H9 (cell line): Measurements from ENCODE around the gene DEGS2. TPM values are rescaled to one million over a fixed set of nuclear protein-coding genes. Genes with fewer than 3 reads are reported as not detected.

Source experiments
- DNase-seq: peaks from one replicate; pipeline ENCODE4 v3.0.0-alpha.2; 2017
- H2AFZ ChIP-seq: one replicate; pipeline ENCODE4 v1.6.1; 2013; ENCODE audit warnings: mild to moderate bottlenecking, low read length, control low read depth, moderate library complexity
- H2AK5ac ChIP-seq: 2 replicates; pipeline ENCODE4 v1.6.1; 2013; ENCODE audit warnings: low read length, control low read depth, mixed read lengths; ENCODE audit not compliant: insufficient read length
- H2BK120ac ChIP-seq: one replicate; pipeline ENCODE4 v1.6.1; 2013; ENCODE audit warnings: low read depth, mild to moderate bottlenecking, low read length, control low read depth, inconsistent platforms; ENCODE audit not compliant: poor library complexity, severe bottlenecking
- H2BK12ac ChIP-seq: 2 replicates; pipeline ENCODE4 v1.6.1; 2013; ENCODE audit warnings: low read length, control low read depth, mixed read lengths, low read depth; ENCODE audit not compliant: insufficient read length
- H2BK15ac ChIP-seq: 2 replicates; pipeline ENCODE4 v1.6.1; 2013; ENCODE audit warnings: low read depth, low read length, control low read depth
- H2BK20ac ChIP-seq: one replicate; pipeline ENCODE4 v1.6.1; 2013; ENCODE audit warnings: low read depth, mild to moderate bottlenecking, low read length, control low read depth, inconsistent platforms; ENCODE audit not compliant: poor library complexity, severe bottlenecking
- H2BK5ac ChIP-seq: 2 replicates; pipeline ENCODE4 v1.6.1; 2013; ENCODE audit warnings: low read length, control low read depth, mixed read lengths; ENCODE audit not compliant: insufficient read length
- H3K14ac ChIP-seq: 2 replicates; pipeline ENCODE4 v1.6.1; 2013; ENCODE audit warnings: low read length, control low read depth; ENCODE audit not compliant: insufficient read depth
- H3K18ac ChIP-seq: 2 replicates; pipeline ENCODE4 v1.6.1; 2013; ENCODE audit warnings: low read depth, mild to moderate bottlenecking, mixed read lengths, low read length, control low read depth; ENCODE audit not compliant: insufficient read length
- H3K23ac ChIP-seq: 2 replicates; pipeline ENCODE4 v1.6.1; 2013; ENCODE audit warnings: low read length, control low read depth, mixed read lengths, low read depth; ENCODE audit not compliant: insufficient read length
- H3K23me2 ChIP-seq: 2 replicates; pipeline ENCODE4 v1.6.1; 2013; ENCODE audit warnings: low read depth, mild to moderate bottlenecking, mixed read lengths, low read length, control low read depth; ENCODE audit not compliant: insufficient read length, poor library complexity, severe bottlenecking
- H3K27ac ChIP-seq: 2 replicates; pipeline ENCODE4 v1.5.1; 2013; ENCODE audit warnings: low read length, control low read depth, mixed read lengths, low read depth; ENCODE audit not compliant: insufficient read length
- H3K27me3 ChIP-seq: 2 replicates; pipeline ENCODE4 v1.6.1; 2013; ENCODE audit warnings: low read length, control low read depth, inconsistent platforms; ENCODE audit not compliant: insufficient read depth
- H3K4ac ChIP-seq: 2 replicates; pipeline ENCODE4 v1.6.1; 2013; ENCODE audit warnings: low read depth, mild to moderate bottlenecking, control low read depth, inconsistent platforms, low read length, moderate library complexity
- H3K4me1 ChIP-seq: 2 replicates; pipeline ENCODE4 v1.6.1; 2013; ENCODE audit warnings: low read length, control low read depth, inconsistent platforms; ENCODE audit not compliant: insufficient read depth
- H3K4me2 ChIP-seq: 2 replicates; pipeline ENCODE4 v1.6.1; 2013; ENCODE audit warnings: low read length, control low read depth, mixed read lengths; ENCODE audit not compliant: insufficient read length, insufficient read depth
- H3K56ac ChIP-seq: 2 replicates; pipeline ENCODE4 v1.6.1; 2013; ENCODE audit warnings: low read depth, mild to moderate bottlenecking, mixed read lengths, low read length, control low read depth; ENCODE audit not compliant: insufficient read length
- H3K79me1 ChIP-seq: 2 replicates; pipeline ENCODE4 v1.6.1; 2013; ENCODE audit warnings: low read depth, mild to moderate bottlenecking, moderate library complexity, low read length, control low read depth, inconsistent platforms; ENCODE audit not compliant: insufficient read depth, poor library complexity, severe bottlenecking
- H3K79me2 ChIP-seq: 2 replicates; pipeline ENCODE4 v1.6.1; 2013; ENCODE audit warnings: low read length, control low read depth, inconsistent platforms; ENCODE audit not compliant: insufficient read depth
- H3K9ac ChIP-seq: 2 replicates; pipeline ENCODE4 v1.6.1; 2013; ENCODE audit warnings: low read length, control low read depth, mixed read lengths; ENCODE audit not compliant: insufficient read length; ENCODE audit errors: extremely low read depth
- H3K9me3 ChIP-seq: one replicate; pipeline ENCODE4 v1.6.1; 2013; ENCODE audit warnings: low read depth, low read length, inconsistent platforms; ENCODE audit not compliant: control insufficient read depth
- H3T11ph ChIP-seq: one replicate; pipeline ENCODE4 v1.6.1; 2013; ENCODE audit warnings: mild to moderate bottlenecking, low read length, control low read depth, inconsistent platforms
- H4K20me1 ChIP-seq: one replicate; pipeline ENCODE4 v1.6.1; 2013; ENCODE audit not compliant: control insufficient read depth, insufficient read length, insufficient read depth
- H4K5ac ChIP-seq: 2 replicates; pipeline ENCODE4 v1.6.1; 2013; ENCODE audit warnings: low read depth, mild to moderate bottlenecking, mixed read lengths, low read length, control low read depth; ENCODE audit not compliant: insufficient read length
- H4K8ac ChIP-seq: replicated peaks from 2 replicates; pipeline ENCODE4 v1.6.1; 2013; ENCODE audit warnings: low read length, control low read depth, mixed read lengths, low read depth; ENCODE audit not compliant: insufficient read length
- H4K91ac ChIP-seq: 2 replicates; pipeline ENCODE4 v1.6.1; 2013; ENCODE audit warnings: low read depth, mild to moderate bottlenecking, moderate library complexity, mixed read lengths, low read length, control low read depth; ENCODE audit not compliant: insufficient read length
- H3K27ac Mint-ChIP-seq, 3 experiments: 2 replicates in 2 of 3; 3 replicates in 1 of 3; pipeline ENCODE4 v1.8.0; 2020 to 2021; ENCODE audit warnings: mixed read lengths in 3 of 3, mild to moderate bottlenecking in 1 of 3, moderate library complexity in 1 of 3
- H3K27me3 Mint-ChIP-seq: 2 replicates; pipeline ENCODE4 v1.8.0; 2021; ENCODE audit warnings: low read depth, mild to moderate bottlenecking, moderate library complexity, mixed read lengths
- H3K36me3 Mint-ChIP-seq, 3 experiments: 2 replicates in 2 of 3; 3 replicates in 1 of 3; pipeline ENCODE4 v1.8.0; 2020 to 2021; ENCODE audit warnings: low read depth in 3 of 3, mixed read lengths in 3 of 3; ENCODE audit not compliant: insufficient read depth in 1 of 3
- H3K4me1 Mint-ChIP-seq, 2 experiments: 2 replicates each; pipeline ENCODE4 v1.8.0; 2020; ENCODE audit warnings: mixed read lengths in 2 of 2
- H3K4me3 Mint-ChIP-seq, 2 experiments: 2 replicates in 1 of 2; 3 replicates in 1 of 2; pipeline ENCODE4 v1.8.0; 2020 to 2021; ENCODE audit warnings: mild to moderate bottlenecking in 2 of 2, mixed read lengths in 2 of 2, moderate library complexity in 1 of 2
- H3K9me3 Mint-ChIP-seq, 2 experiments: 2 replicates in 1 of 2; 3 replicates in 1 of 2; pipeline ENCODE4 v1.8.0; 2020; ENCODE audit warnings: mild to moderate bottlenecking in 2 of 2, mixed read lengths in 2 of 2, moderate library complexity in 1 of 2
- CTCF ChIP-seq: fragments of 200-600 bp; sonication (generic); conservative IDR thresholded peaks from 3 replicates; pipeline ENCODE4 v1.8.0; 2021; ENCODE audit warnings: antibody characterized with exemption, mild to moderate bottlenecking
- WGBS: extraction: QIAGEN DNeasy Blood & Tissue Kit; methylation state at CpG from one replicate; pipeline ENCODE4 v1.1.7; 2013; ENCODE audit warnings: missing lambda C conversion rate, low lambda C conversion rate, mixed read lengths; ENCODE audit not compliant: insufficient read length; ENCODE audit errors: extremely low coverage; 5-methylcytosine and 5-hydroxymethylcytosine counted together
- total RNA-seq: library from RNA; stranded (reverse); gene quantifications from 2 replicates; pipeline ENCODE4 v1.2.1, GENCODE V29; 2021

Gene DEGS2
- total RNA-seq, 1 experiment from 2014 or later: 0.72 TPM

- no peaks in the 10 kb centered on the region for H3K9me3 ChIP-seq
- no peak overlapping the region for H3K4me3 Mint-ChIP-seq
These were observed 18.3 kb downstream of the DEGS2 start for GRCh38 chr14:100141098-100141497.

More at GRCh38 chr14:100141098-100141497, 18.3 kb downstream of the DEGS2 start:
- H3K4me1 ChIP-seq: peaks cover 2% of the 10 kb centered on the region; the same call in 1 of the 2 replicates
- no peaks in the 10 kb centered on the region for H3K79me2 ChIP-seq
- no peak overlapping the region for H3K27ac ChIP-seq
- H4K8ac ChIP-seq: no peak overlapping the region
- no peak overlapping the region for H3K18ac ChIP-seq
- H2BK120ac ChIP-seq: no peak overlapping the region
- H3K27me3 ChIP-seq: no peaks in the 10 kb centered on the region
- H3K14ac ChIP-seq: no peak overlapping the region; the same call in 1 of the 2 replicates
- Mint-ChIP-seq H3K36me3 (peaks cover 0 to 5% (median 3%) of the 10 kb centered on the region in 3 experiments; a peak in 3 of 7 replicates), H3K27me3 (no peaks in the 10 kb centered on the region; the same call in 1 of the 2 replicates), H3K4me1 (peaks cover 6 to 10% of the 10 kb centered on the region in 2 experiments), H3K9me3 (no peaks in the 10 kb centered on the region), H3K27ac (peak overlapping the region in 1 of 3 experiments; percentile 76; a peak in 2 of 7 replicates)
- H2BK12ac ChIP-seq: no peak overlapping the region
- no peaks in the 10 kb centered on the region for H3K79me1 ChIP-seq
- TF ChIP-seq CTCF: no peak
- no peak overlapping the region for H4K91ac ChIP-seq
- H3T11ph ChIP-seq: no peak overlapping the region
- WGBS: no CpG with 5 or more reads among the region's 7 CpGs
- no peak overlapping the region for H3K4me2 ChIP-seq
- H2BK20ac ChIP-seq: no peak overlapping the region
- H3K9ac ChIP-seq: no peak overlapping the region
- no peak overlapping the region for H2AFZ ChIP-seq
- H2BK15ac ChIP-seq: no peak overlapping the region
- H3K56ac ChIP-seq: no peak overlapping the region
- DNase-seq: no peak
- no peaks in the 10 kb centered on the region for H3K23me2 ChIP-seq
- no peaks in the 10 kb centered on the region for H4K20me1 ChIP-seq
- no peak overlapping the region for H3K23ac ChIP-seq
- no peak overlapping the region for H3K4ac ChIP-seq
- H2BK5ac ChIP-seq: no peak overlapping the region
- H4K5ac ChIP-seq: no peak overlapping the region
- no peak overlapping the region for H2AK5ac ChIP-seq
